Astrocyte of the cerebellum (primary cell): ENCODE results near the gene KRTAP2-2.
"Not testable (repeated sequence)": the region's sequence is repeated elsewhere in the genome, so short reads cannot be mapped to it uniquely, and the experiment has no call there.

ENCODE experiments used
- DNase-seq: peaks from one replicate; pipeline ENCODE4 v3.0.0-alpha.2; 2011; ENCODE audit warnings: low read depth
- H3K4me3 ChIP-seq: 2 replicates; pipeline ENCODE4 v1.5.1; 2011; ENCODE audit warnings: mild to moderate bottlenecking, low read depth, low read length, moderate library complexity
- CTCF ChIP-seq: IDR thresholded peaks from 2 replicates; pipeline ENCODE4 v1.5.1; 2012; ENCODE audit warnings: low read length, low read depth, moderate library complexity, mild to moderate bottlenecking; ENCODE audit errors: missing control alignments
- in situ Hi-C: cut with HindIII; loops from 2 replicates; pipeline ENCODE4 v1.10.0; 2017; ENCODE audit warnings: low sequenced_read_pairs

KRTAP2-2 gene

GRCh38 chr17:41096055-41096454, 41.0 kb upstream of the KRTAP2-2 start:
- no peak for DNase-seq
- no peak for TF ChIP-seq CTCF
- H3K4me3 ChIP-seq, result no peak overlapping the region
- in situ Hi-C loops, result no loop called here

GRCh38 chr17:41088760-41089352, 33.8 kb upstream of the KRTAP2-2 start:
- H3K4me3 ChIP-seq, DNase-seq, in situ Hi-C loops: not testable (repeated sequence)

GRCh38 chr17:41084100-41084856, 29.2 kb upstream of the KRTAP2-2 start, which contains the start of gene KRTAP4-7:
Gene KRTAP4-7 (plus strand): TSS chr17:41084150. CDS start chr17:41084207, 57 bp downstream.
- H3K4me3 ChIP-seq, in situ Hi-C loops, DNase-seq: not testable (repeated sequence)

- H3K4me3 ChIP-seq, DNase-seq, in situ Hi-C loops: not testable (repeated sequence)
Observed at GRCh38 chr17:41083427-41083826, 28.4 kb upstream of the KRTAP2-2 start.

- DNase-seq, result no peak
- in situ Hi-C loops, result no loop called here
- no peak for TF ChIP-seq CTCF
- no peak overlapping the region for H3K4me3 ChIP-seq
Observed at GRCh38 chr17:41082626-41083025, 27.6 kb upstream of the KRTAP2-2 start.

- TF ChIP-seq CTCF, result no peak
- no peak for DNase-seq
- in situ Hi-C loops, result no loop called here
- no peak overlapping the region for H3K4me3 ChIP-seq
Observed at GRCh38 chr17:41076788-41077187, 21.8 kb upstream of the KRTAP2-2 start.

GRCh38 chr17:41073676-41074075, 18.6 kb upstream of the KRTAP2-2 start:
- DNase-seq, result no peak
- H3K4me3 ChIP-seq, result no peak overlapping the region
- TF ChIP-seq CTCF, result no peak
- in situ Hi-C loops, result no loop called here

GRCh38 chr17:41071606-41072360, 16.8 kb upstream of the KRTAP2-2 start:
- no peak overlapping the region for H3K4me3 ChIP-seq
- no peak for TF ChIP-seq CTCF
- DNase-seq, result no peak
- in situ Hi-C loops, result no loop called here
